Measurements from ENCODE around the gene KCNJ6.

- no peak for TF ChIP-seq TSHZ2 (CRISPR knock-in tag; IDR thresholded peaks at IDR 0.05)
- TF ChIP-seq SNAI2 (CRISPR knock-in tag; IDR thresholded peaks at IDR 0.05) = no peak
- no peak for TF ChIP-seq ZNF70 (CRISPR knock-in tag; IDR thresholded peaks at IDR 0.05)
Observed at GRCh38 chr21:37874904-37875780, 41.1 kb downstream of the KCNJ6 start.

Measured in SK-N-SH treated with all-trans-retinoic acid at 6 μM for 48 hours (cell line).